NCI-H345 (cell line): Measurements from ENCODE around the gene S100A6.

ENCODE experiments used
- DNase-seq: peaks from one replicate; lab custom pipeline; 2025; lab: John Stamatoyannopoulos, UW

S100A6 gene

DNA sequence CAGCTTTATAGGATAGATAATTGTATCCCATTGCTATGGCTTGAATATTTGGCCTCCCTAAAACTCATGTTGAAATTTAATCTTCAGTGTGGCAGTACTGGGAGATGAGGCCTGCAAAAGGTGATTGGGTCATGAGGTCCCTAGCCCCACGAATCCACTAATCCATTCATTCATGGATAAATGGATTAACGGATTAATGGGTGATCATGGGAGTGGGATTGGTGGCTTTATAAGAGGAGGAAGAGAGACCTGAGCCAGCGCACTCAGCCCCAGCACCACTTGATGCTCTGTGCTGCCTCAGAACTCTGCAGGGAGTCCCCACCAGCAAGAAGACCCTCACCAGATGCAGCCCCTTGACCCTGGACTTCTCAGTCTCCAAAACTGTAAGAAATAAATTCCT, 32.0 kb downstream of the S100A6 start:
- DNase-seq, result no peak

DNA sequence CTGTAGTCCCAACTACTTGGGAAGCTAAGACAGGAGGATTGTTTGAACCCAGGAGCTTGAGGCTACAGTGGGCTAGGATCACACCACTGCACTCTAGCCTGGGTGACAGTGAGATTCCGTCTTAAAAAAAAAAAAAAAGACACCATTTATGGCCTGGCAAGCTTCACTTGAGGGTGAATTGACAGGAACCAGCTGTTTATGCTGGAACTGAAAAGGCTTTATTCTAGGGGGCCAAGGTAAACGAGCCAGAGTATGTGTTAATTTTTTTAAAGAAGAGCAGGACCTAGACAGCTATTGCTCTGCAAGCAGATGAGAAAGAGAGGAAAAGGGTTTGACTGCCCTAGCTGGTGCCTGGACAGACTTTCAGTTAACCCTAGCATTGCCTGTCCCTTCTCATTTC, 37.0 kb downstream of the S100A6 start:
- no peak for DNase-seq

DNA sequence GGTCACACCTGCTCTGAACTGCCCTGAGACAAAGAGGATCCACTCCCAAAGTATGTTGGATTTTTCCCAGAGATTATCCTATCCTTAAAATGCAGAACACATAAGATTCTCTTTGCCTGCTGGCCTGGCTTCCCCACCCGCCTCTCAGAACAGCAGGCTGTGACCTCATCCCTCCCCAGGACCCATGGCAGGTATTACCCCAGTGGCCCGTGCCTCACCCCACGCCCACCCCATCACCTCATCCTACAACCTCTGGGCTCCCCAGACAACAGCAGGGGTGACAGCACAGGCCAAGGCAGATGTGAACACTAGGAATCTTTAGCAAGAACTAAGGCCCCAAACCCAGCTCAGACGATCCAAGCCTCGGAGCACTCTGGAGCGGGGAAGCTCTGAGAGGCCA, 40.3 kb downstream of the S100A6 start:
- no peak for DNase-seq

DNA sequence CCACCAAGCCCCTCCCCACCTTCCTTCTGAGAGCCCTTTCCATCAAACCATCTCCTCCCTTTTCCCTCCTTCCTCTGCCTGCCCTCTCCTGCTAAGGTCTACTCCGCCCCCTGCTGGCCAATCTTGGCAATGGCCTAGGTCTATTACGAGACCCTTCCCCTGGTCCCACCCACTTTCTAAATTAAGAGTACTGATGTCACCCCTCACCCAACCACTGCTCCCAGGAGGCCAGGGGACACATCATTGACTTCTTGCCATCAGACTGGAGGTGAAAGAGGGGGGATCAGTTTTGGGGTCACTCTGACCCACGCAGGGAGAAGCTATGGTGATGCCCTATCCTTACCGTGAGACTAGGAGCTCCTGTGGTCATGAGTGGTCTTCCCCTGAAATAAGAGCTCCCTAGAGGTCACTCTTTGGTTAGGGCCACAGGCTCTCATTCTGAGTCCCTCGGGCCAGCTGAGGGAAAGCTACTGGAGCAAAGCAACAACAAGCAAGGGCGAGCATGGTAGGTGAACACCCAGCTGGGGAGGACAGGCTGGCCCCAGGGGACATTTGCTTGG, 40.7 kb downstream of the S100A6 start:
- DNase-seq, result peak; percentile 93

DNA sequence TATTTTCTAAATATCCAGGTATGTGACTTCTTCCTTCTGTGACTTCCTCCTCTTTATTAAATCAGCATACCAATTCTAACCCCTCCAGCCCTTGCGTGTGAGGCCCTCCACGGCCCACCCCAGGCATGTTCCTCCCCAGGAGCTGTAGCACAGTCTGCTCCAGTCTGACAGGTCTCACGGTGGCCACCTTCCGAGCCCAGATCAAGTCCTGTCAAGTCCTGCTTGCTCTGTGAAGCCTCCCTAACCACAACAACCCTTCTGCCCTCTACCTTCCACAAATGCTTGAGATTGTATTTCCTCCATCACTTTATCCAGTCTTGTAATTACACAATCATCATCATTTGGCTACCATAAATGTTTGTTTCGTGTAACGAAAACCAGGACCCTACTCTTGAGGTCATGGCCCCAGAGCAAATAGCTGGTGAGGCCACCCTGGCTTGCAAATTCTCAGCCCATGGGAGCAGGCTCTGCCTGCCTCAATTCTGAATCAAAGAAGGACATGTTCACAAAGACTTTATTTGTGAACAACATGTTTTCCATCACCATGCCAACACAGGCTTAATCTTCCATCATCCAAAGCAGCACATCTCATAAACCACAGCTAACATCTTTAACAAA, 42.3 kb downstream of the S100A6 start:
- DNase-seq, result no peak

DNA sequence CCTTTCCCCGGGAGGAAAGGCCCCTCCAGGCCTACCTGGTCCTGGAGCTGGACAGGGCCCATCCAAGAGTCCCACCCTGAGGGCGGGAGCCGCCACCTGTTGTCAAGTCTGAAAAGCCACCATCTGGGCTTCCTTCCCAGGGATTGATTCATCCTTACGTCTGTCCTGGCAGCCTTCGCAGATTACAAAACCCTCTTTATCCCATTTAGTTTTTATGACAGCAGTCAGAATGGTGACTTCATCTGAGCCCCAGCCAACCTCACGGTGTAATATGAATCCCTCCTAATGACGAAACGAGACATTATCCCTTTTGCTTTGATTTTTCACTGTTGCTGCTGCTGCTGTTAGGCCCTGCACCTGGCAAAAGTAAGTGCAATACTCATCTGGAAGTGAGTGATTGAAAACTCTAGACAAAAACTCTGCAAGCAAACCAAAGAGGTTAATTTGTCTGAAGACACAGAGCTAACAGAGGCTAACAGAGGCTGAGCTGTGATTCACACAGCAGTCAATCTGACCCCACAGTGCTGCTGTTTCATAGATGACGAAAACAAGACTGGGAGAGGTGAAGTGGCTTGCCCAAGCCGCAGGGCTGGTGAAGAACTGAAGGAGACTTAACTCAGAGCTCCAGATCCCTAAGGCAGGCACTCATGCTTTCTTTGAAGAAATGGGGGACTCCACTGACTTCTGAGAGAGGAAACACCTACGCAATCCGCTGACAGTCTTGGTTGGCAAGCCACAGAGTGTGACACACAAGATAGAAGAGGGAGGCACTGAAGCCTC, 45.3 kb downstream of the S100A6 start:
- DNase-seq, result peak; percentile 89

DNA sequence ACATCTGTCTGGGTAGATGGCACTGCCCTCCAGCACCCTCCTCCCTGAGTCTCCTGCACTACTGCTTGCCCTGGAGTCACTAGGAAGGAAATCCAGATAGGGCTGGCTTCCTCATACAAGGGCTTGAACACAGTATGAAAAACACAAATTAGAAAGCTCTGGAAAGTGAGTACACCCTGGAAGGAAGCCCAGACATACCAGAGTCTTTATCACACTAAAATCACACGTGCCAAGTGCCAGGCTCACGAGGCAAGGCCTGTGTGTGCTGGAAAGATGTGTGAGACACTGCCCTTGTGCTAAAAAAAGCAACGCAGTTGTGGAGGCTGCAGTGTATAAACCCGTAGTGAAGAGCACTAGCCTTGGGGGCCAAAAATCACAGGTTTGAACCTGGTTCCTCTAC, 47.1 kb downstream of the S100A6 start:
- no peak for DNase-seq

DNA sequence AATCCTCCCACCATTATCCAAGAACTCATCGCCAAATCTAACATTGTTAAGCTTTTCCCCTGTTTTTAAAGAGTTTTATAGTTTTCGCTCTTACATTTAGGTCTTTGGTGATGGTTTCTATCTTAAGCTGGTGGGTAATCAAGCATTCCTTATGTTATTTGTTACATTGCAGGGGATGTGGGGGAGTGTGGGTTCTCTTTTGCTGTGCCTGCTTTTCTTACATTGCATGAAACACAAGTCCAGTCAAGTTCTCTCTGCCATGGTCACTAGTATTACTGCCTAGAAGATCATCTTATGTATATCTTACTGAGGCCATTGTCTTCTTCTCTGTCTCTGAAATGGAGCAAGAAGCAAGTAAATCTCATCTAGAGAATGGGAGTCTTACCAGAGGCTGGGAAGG, 48.1 kb downstream of the S100A6 start:
- DNase-seq, result no peak

DNA sequence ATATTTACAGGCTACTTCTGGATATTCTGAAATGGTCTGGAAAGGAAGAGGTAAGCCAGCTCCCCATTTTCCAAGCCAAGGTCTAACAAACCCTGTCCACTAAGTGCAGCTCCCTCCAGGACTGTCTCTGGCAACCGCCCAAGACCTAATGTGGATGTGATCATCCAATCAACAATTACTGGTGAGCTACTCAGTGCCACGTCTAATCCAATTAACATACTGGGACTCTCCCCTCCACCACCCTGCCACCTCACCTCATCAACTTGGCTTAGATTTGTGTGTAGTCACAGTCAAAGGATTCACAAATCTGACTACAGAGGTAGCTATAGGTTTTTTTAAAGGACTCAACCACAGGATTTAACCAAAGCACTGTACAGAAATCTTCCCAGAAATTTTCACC, 49.9 kb downstream of the S100A6 start:
- peak; percentile 94 for DNase-seq
